Measurements from ENCODE around the gene RGL3.
A peak's percentile ranks its signal among the peaks of the same experiment; 100 is the strongest.

Gene RGL3

GRCh38 chr19:11405846-11406643 is 13.1 kb downstream of the RGL3 start:
- H3K4me3 ChIP-seq (ENCODE audit: low read depth, low read length): no peak overlapping the region
- DNase-seq (ENCODE audit: low read depth, low spot score): no peak
- peak; percentile 49 for TF ChIP-seq CTCF (IDR thresholded peaks at IDR 0.05; ENCODE audit: low read depth, low read length)
- in situ Hi-C loops (cut with HindIII; ENCODE audit: low sequenced_read_pairs): no loop called here

GRCh38 chr19:11404588-11405222 is 14.4 kb downstream of the RGL3 start:
- DNase-seq (ENCODE audit: low read depth, low spot score): no peak

GRCh38 chr19:11401808-11402543 is 17.1 kb downstream of the RGL3 start:
- in situ Hi-C loops (cut with HindIII; ENCODE audit: low sequenced_read_pairs): no loop called here
- DNase-seq (ENCODE audit: low read depth, low spot score): no peak
- H3K4me3 ChIP-seq (ENCODE audit: low read depth, low read length): no peak overlapping the region
- TF ChIP-seq CTCF (IDR thresholded peaks at IDR 0.05; ENCODE audit: low read depth, low read length): no peak

More at GRCh38 chr19:11404588-11405222, 14.4 kb downstream of the RGL3 start:
- in situ Hi-C loops (cut with HindIII; ENCODE audit: low sequenced_read_pairs): no loop called here
- no peak for TF ChIP-seq CTCF (IDR thresholded peaks at IDR 0.05; ENCODE audit: low read depth, low read length)
- no peak overlapping the region for H3K4me3 ChIP-seq (ENCODE audit: low read depth, low read length)

GRCh38 chr19:11400798-11401197 is 18.3 kb downstream of the RGL3 start:
- H3K4me3 ChIP-seq (ENCODE audit: low read depth, low read length): no peak overlapping the region
- no peak for DNase-seq (ENCODE audit: low read depth, low spot score)
- in situ Hi-C loops (cut with HindIII; ENCODE audit: low sequenced_read_pairs): no loop called here
- no peak for TF ChIP-seq CTCF (IDR thresholded peaks at IDR 0.05; ENCODE audit: low read depth, low read length)

- in situ Hi-C loops (cut with HindIII; ENCODE audit: low sequenced_read_pairs): no loop called here
- no peak for TF ChIP-seq CTCF (IDR thresholded peaks at IDR 0.05; ENCODE audit: low read depth, low read length)
- H3K4me3 ChIP-seq (ENCODE audit: low read depth, low read length): no peak overlapping the region
- DNase-seq (ENCODE audit: low read depth, low spot score): no peak
These were observed 19.4 kb downstream of the RGL3 start for GRCh38 chr19:11399667-11400066.

GRCh38 chr19:11397089-11397610 is 22.0 kb downstream of the RGL3 start:
- no peak for DNase-seq (ENCODE audit: low read depth, low spot score)
- in situ Hi-C loops (cut with HindIII; ENCODE audit: low sequenced_read_pairs): no loop called here
- no peak for TF ChIP-seq CTCF (IDR thresholded peaks at IDR 0.05; ENCODE audit: low read depth, low read length)
- no peak overlapping the region for H3K4me3 ChIP-seq (ENCODE audit: low read depth, low read length)

Measured in astrocyte of the spinal cord (primary cell).